GM21723 (cell line): ENCODE data around the gene HCFC1.

Experiments used
- ATAC-seq: cut with Tn5 transposase; IDR thresholded peaks from one replicate; pipeline ENCODE4 v1.9.1; 2021; ENCODE audit warnings: mild to moderate bottlenecking, moderate library complexity; ENCODE audit not compliant: unreplicated experiment

Gene HCFC1

DNA sequence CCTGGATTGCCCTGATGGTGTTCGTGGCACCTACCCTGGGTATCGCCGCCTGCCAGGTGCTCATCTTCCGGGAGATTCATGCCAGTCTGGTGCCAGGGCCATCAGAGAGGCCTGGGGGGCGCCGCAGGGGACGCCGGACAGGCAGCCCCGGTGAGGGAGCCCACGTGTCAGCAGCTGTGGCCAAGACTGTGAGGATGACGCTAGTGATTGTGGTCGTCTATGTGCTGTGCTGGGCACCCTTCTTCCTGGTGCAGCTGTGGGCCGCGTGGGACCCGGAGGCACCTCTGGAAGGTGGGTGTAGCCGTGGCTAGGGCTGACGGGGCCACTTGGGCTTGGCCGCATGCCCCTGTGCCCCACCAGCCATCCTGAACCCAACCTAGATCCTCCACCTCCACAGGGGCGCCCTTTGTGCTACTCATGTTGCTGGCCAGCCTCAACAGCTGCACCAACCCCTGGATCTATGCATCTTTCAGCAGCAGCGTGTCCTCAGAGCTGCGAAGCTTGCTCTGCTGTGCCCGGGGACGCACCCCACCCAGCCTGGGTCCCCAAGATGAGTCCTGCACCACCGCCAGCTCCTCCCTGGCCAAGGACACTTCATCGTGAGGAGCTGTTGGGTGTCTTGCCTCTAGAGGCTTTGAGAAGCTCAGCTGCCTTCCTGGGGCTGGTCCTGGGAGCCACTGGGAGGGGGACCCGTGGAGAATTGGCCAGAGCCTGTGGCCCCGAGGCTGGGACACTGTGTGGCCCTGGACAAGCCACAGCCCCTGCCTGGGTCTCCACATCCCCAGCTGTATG is 65.3 kb downstream of the HCFC1 start:
- ATAC-seq = no peak

DNA sequence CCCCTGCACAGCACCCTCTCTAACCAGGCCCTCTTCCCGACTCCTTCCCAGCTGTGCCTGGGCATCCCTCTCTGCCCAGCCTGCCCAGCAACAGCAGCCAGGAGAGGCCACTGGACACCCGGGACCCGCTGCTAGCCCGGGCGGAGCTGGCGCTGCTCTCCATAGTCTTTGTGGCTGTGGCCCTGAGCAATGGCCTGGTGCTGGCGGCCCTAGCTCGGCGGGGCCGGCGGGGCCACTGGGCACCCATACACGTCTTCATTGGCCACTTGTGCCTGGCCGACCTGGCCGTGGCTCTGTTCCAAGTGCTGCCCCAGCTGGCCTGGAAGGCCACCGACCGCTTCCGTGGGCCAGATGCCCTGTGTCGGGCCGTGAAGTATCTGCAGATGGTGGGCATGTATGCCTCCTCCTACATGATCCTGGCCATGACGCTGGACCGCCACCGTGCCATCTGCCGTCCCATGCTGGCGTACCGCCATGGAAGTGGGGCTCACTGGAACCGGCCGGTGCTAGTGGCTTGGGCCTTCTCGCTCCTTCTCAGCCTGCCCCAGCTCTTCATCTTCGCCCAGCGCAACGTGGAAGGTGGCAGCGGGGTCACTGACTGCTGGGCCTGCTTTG is 66.0 kb downstream of the HCFC1 start:
- ATAC-seq = no peak

DNA sequence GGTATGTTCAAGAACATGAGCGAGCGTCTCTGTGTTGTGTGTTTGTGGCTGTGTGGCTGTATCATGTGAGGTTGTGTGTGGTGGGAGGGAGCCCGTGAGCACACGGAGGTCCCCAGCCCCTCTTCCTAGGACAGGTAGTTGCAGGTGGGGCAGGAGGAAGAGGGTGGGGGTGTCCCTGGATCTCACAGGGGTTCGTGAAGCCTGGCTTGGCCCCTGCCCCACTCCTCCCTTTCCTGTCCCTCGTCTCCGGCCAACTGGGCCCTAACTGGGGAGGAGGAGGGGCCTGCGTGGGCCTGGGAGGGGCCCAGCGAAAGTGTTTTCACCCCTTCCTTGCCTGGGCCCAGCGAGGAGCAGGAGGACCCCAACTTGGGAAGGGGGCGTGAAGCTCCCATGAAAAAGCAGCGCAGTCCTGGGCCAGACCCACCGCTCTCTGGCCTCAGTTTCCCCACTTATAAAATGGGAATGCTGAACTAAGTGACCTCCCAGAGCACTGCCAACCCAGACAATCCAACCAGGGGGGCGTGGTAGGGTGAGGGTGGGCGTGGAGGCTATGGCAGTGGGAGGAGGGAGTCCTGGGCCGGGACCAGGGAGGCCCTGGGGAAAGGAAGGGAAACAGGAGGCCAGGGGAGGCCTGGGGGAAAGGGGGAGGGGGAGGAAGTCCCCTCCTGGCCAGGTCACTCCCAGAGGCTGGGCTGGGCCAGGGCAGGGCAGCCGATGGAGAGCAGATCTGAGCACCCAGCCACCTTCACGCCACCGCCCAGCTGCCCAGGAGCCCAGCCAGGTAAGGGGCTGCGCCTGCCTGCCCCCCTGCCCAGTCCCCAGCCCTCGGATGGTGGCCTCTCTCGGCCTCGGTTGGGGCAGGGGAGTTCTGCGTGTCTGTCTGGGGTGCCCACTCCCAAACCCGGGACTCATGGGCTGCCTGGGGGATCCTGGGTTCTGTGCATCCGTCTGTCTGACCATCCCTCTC is 67.3 kb downstream of the HCFC1 start, which contains the start of gene AVPR2:
Gene AVPR2, plus strand, starts transcription at position 683 of the 967 bp plus-strand sequence. CDS start 473 bp downstream, outside the sequence.
- no peak for ATAC-seq

DNA sequence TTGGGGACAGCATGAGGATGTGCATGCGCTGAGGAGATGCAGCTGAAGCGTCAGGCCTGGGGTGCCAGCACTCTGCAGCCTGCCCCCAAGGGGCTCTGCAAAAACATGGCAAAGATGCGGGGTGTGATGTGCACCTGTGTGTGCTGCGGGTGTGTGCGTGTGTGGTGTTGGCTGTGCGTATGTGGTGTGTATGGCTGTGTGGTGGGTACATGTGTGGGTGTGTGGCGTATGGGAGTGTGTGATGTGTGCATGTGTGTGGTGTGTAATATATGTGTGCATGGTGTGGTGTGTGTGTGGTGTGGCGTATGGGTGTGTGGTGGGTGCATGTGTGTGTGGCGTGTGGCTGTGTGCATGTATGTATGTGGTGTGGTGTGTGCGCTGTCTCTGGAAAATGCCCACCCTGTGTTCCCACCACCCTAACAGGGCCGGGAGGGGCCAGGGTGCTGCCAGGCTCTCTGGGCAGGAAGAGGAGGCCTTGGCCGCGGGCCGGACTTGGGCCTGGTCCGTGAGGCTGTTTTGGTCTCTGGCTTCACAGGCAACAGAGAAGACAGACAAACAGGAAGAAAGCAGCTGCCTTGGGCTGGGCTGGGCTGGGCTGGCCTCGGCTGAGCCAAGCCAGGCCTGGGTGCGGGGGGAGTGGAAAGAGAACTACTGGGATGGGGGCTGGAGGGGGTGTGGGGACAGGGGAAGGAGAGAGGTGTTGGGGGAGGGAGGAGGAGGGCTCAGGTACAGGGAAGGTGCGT is 68.2 kb downstream of the HCFC1 start:
- no peak for ATAC-seq

DNA sequence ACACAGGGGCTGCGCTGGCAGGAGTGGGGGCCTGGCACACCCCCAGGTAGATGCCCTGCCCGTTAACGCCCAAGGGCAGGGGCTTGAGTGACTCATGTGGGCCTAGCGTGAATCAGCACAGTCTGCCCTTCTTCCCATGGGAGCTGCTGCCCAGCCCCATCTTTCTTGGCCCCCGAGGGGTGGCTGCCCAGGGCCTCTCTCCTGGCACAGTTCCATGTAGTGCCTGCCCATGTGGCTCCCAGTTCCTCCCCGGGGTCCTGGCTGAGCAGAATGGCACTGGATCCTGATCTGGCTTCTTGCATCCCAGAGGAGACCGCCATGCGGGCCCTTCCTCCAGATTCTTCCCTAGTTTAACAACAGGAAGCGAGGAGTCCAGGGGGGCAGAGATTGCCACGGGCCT is 69.2 kb downstream of the HCFC1 start:
- no peak for ATAC-seq

DNA sequence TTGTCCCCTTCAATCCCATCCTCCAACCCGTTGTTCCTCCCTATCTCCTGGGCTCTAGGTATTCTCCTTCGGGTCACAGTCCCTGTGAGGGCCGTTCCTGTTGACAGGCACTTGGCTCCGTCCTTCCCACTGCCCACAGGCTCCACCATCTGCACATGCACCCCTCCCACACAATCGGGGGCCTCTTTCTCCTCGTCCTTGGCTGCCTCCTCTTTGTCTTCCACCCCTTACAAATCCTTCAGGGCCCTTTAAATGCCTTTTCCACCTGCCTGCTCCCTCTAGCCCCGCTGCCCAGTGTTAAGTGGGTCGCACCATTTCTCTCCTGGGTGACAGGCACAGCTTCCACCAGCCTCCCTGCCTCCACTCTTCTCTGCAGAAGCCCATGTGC is 69.9 kb downstream of the HCFC1 start:
- no peak for ATAC-seq

DNA sequence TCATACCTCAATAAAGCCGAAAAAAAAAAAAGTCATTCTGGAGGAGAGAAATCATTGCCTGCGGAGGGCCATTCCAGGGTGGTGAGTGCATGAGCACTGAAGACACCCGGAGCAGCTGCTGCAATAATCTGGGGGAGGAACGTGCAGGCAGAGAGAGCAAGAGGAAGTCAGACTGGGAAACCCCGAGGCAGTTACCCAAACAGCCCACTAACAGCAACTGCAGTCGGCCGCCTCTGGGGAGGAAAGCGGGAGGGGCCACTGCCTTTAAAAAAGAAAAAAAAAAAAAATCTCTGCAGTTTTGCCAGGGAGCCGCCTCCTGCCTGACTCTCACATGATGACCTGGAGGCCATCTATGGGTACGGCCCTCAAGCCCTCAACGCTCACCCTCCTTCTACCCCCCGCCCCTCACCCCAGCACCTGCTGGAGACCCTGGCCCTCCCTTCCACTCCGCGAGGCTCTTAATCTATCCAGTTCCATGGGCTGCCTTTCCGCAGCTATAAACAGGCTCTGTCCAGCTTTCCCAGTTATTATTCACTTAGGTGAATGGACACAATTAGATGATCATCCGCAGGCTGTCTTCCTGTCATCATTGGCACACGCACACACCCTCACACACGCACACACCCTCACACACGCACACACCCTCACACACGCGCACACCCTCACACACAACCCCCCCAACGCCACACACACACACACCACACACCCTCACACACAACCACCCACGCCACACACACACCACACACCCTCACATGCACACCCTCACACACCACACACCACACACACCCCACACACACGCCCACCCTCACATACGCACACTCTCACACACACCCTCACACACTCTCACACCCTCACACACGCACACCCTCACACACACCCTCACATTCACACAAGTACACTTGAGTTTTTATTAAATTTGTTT is 70.5 kb downstream of the HCFC1 start:
- peak; percentile 86 for ATAC-seq

DNA sequence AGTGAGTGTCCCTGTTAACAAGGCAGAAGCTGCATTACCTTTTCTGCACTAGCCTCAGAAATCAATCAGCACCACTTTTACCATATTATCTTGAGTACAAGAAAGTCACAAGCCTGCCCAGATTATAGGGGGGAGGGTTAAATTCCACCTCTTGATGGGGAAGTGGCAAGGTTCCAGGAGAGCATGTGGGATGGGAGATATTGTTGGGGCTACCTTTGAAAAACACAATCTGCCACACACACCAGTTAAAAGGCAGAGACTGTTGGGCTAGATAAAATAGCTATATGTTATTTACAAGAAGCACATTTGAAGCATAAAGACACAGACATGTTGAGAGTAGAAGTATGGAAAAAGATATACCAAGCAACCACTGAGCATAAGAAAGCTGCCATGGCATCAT is 73.7 kb downstream of the HCFC1 start:
- ATAC-seq = no peak
